HepG2 (cell line): ENCODE measurements around the gene FAR1. TPM values are rescaled to one million over a fixed set of nuclear protein-coding genes. Genes with fewer than 3 reads are reported as not detected.

Experiments used
- ATAC-seq: fragments of 200-7000 bp; cut with Tn5 transposase; 3 replicates; pipeline ENCODE4 v1.9.1; 2020; ENCODE audit warnings: mild to moderate bottlenecking, moderate library complexity
- BruUV-seq: library from RNA; stranded (reverse); fragments of 400-500 nt; replicated peaks from 2 replicates; lab custom pipeline; 2021; lab: Mats Ljungman, UMichigan
- CTCF ChIA-PET: fragments of 300-600 bp; formaldehyde crosslinking; extraction: SDS; loops from one replicate; lab custom pipeline; 2021; ENCODE audit warnings: low total read pairs, inconsistent platforms, low intra/inter-chr PET ratio; lab: Yijun Ruan, JAX
- POLR2A ChIA-PET: fragments of 350-600 bp; sonication (Branson Sonifier 250); formaldehyde crosslinking; loops from one replicate; lab custom pipeline; 2020; ENCODE audit warnings: antibody characterized with exemption, inconsistent platforms; lab: Yijun Ruan, JAX
- DNase-seq: peaks from one replicate; pipeline ENCODE4 v3.0.0-alpha.2; 2015; ENCODE audit warnings: low spot score
- FAIRE-seq: peaks from 3 replicates; lab custom pipeline; 2011; peaks lifted over from hg19 to GRCh38; lab: Jason Lieb, UNC
- H2AFZ ChIP-seq: one replicate; pipeline ENCODE4 v1.6.1; 2011; ENCODE audit warnings: low read length, inconsistent platforms
- H3K27ac ChIP-seq: fragments of 300-600 bp; 3 replicates; pipeline ENCODE4 v1.8.0; 2011; ENCODE audit warnings: mixed run types, mild to moderate bottlenecking, mixed read lengths, low read length, inconsistent platforms; ENCODE audit not compliant: insufficient read depth; ENCODE audit errors: extremely low read length
- H3K27me3 ChIP-seq, 2 experiments: fragments of 200-600 bp in 1 of 2; 2 replicates in 1 of 2; 3 replicates in 1 of 2; pipeline versions ENCODE4 v1.6.0 to v1.8.0; 2011; ENCODE audit warnings: low read length in 2 of 2, mild to moderate bottlenecking in 2 of 2, moderate library complexity in 2 of 2, inconsistent platforms in 1 of 2; ENCODE audit not compliant: insufficient read depth in 2 of 2, control insufficient read depth in 1 of 2
- H3K36me3 ChIP-seq, 2 experiments: fragments of 200-600 bp in 1 of 2; replicated peaks in 1 of 2; 2 replicates in 1 of 2; 3 replicates in 1 of 2; pipeline versions ENCODE4 v1.5.1 to v1.8.0; 2011; ENCODE audit warnings: low read length in 2 of 2, inconsistent platforms in 1 of 2; ENCODE audit not compliant: insufficient read depth in 2 of 2, control insufficient read depth in 1 of 2
- H3K4me1 ChIP-seq: 2 replicates; pipeline ENCODE4 v1.5.1; 2012; ENCODE audit warnings: low read length, inconsistent platforms; ENCODE audit not compliant: insufficient read depth
- H3K4me2 ChIP-seq: 2 replicates; pipeline ENCODE4 v1.6.0; 2011; ENCODE audit warnings: low read depth, low read length, inconsistent platforms
- H3K4me3 ChIP-seq, 3 experiments: fragments of 200-600 bp in 1 of 3; sonication (generic), shearing (Covaris generic) in 1 of 3; replicated peaks in 1 of 3; 2 replicates each; pipeline ENCODE4 v1.5.1; 2011 to 2016; ENCODE audit warnings: low read length in 3 of 3, inconsistent platforms in 2 of 3, low read depth in 2 of 3, mild to moderate bottlenecking in 2 of 3, control low read depth in 1 of 3, mixed read lengths in 1 of 3; ENCODE audit not compliant: insufficient read depth in 1 of 3
- H3K79me2 ChIP-seq: one replicate; pipeline ENCODE4 v1.6.1; 2011; ENCODE audit warnings: low read length, inconsistent platforms; ENCODE audit not compliant: insufficient read depth
- H3K9ac ChIP-seq: 2 replicates; pipeline ENCODE4 v1.6.0; 2011; ENCODE audit warnings: mild to moderate bottlenecking, low read depth, low read length, inconsistent platforms; ENCODE audit not compliant: insufficient read depth
- H3K9me3 ChIP-seq: 2 replicates; pipeline ENCODE4 v1.5.1; 2012; ENCODE audit warnings: mild to moderate bottlenecking, low read length
- H4K20me1 ChIP-seq: 2 replicates; pipeline ENCODE4 v1.6.0; 2011; ENCODE audit warnings: inconsistent platforms, mild to moderate bottlenecking, low read length, moderate library complexity; ENCODE audit not compliant: insufficient read depth
- ARHGAP35 ChIP-seq: sonication (generic); formaldehyde crosslinking; IDR thresholded peaks from 2 replicates; pipeline ENCODE4 v1.9.0; 2022; ENCODE audit warnings: mild to moderate bottlenecking, inconsistent platforms, moderate library complexity, missing genetic modification reagents, borderline replicate concordance
- FOXM1 ChIP-seq: sonication (generic); formaldehyde crosslinking; IDR thresholded peaks from 2 replicates; pipeline ENCODE4 v1.5.0; 2020; ENCODE audit warnings: missing genetic modification reagents
- FOXP1 ChIP-seq, 2 experiments: fragments of 450-650 bp in 1 of 2; IDR thresholded peaks; 2 replicates each; pipeline ENCODE4 v1.6.1; 2017 to 2018; ENCODE audit warnings: antibody characterized with exemption in 1 of 2
- GATA4 ChIP-seq: sonication (generic); IDR thresholded peaks from 2 replicates; pipeline ENCODE4 v1.6.1; 2016; ENCODE audit warnings: antibody characterized with exemption, low read depth, borderline replicate concordance
- GPN1 ChIP-seq: sonication (generic); formaldehyde crosslinking; IDR thresholded peaks from 2 replicates; pipeline ENCODE4 v1.5.1; 2020; ENCODE audit warnings: missing genetic modification reagents, borderline replicate concordance
- GZF1 ChIP-seq: sonication (generic); formaldehyde crosslinking; IDR thresholded peaks from 2 replicates; pipeline ENCODE4 v1.5.1; 2020; ENCODE audit warnings: mild to moderate bottlenecking, missing genetic modification reagents
- JARID2 ChIP-seq: sonication (generic); formaldehyde crosslinking; IDR thresholded peaks from 2 replicates; pipeline ENCODE4 v1.8.1; 2023; ENCODE audit warnings: missing genetic modification reagents, inconsistent platforms; ENCODE audit not compliant: insufficient replicate concordance
- MXD3 ChIP-seq: IDR thresholded peaks from 2 replicates; pipeline ENCODE4 v1.6.1; 2016; ENCODE audit warnings: mild to moderate bottlenecking, missing biosample characterization, missing genetic modification reagents
- NFYC ChIP-seq: IDR thresholded peaks from 2 replicates; pipeline ENCODE4 v1.6.1; 2016; ENCODE audit warnings: missing genetic modification reagents, missing compliant biosample characterization
- NR1H2 ChIP-seq: sonication (generic); formaldehyde crosslinking; IDR thresholded peaks from 2 replicates; pipeline ENCODE4 v1.8.1; 2022; ENCODE audit warnings: low read depth, missing genetic modification reagents, borderline replicate concordance
- PCBP1 ChIP-seq: fragments of 200-400 bp; formaldehyde crosslinking; IDR thresholded peaks from 2 replicates; pipeline ENCODE4 v1.6.1; 2017; ENCODE audit warnings: mild to moderate bottlenecking, low read depth, low read length, borderline replicate concordance
- RXRA ChIP-seq: sonication (generic); formaldehyde crosslinking; IDR thresholded peaks from 2 replicates; pipeline ENCODE4 v1.5.1; 2020; ENCODE audit warnings: missing genetic modification reagents
- TEAD2 ChIP-seq: sonication (generic); formaldehyde crosslinking; IDR thresholded peaks from 2 replicates; pipeline ENCODE4 v1.9.0; 2021; ENCODE audit warnings: missing genetic modification reagents
- ZBTB7A ChIP-seq: sonication (generic); formaldehyde crosslinking; IDR thresholded peaks from 2 replicates; pipeline ENCODE4 v1.8.0; 2022; ENCODE audit warnings: mild to moderate bottlenecking, missing genetic modification reagents
- ZNF10 ChIP-seq: sonication (generic); formaldehyde crosslinking; IDR thresholded peaks from 2 replicates; pipeline ENCODE4 v1.4.0; 2020; ENCODE audit warnings: mild to moderate bottlenecking, low read depth, missing genetic modification reagents, borderline replicate concordance
- ZNF354B ChIP-seq: sonication (generic); formaldehyde crosslinking; IDR thresholded peaks from 2 replicates; pipeline ENCODE4 v1.8.0; 2022; ENCODE audit warnings: mild to moderate bottlenecking, missing genetic modification reagents
- ZNF407 ChIP-seq: sonication (generic); formaldehyde crosslinking; IDR thresholded peaks from one replicate; pipeline ENCODE4 v1.5.1; 2020; ENCODE audit warnings: mild to moderate bottlenecking, missing genetic modification reagents; ENCODE audit errors: not compliant biosample characterization
- ZNF773 ChIP-seq: sonication (generic); formaldehyde crosslinking; IDR thresholded peaks from 2 replicates; pipeline ENCODE4 v1.4.0; 2020; ENCODE audit warnings: missing genetic modification reagents, borderline replicate concordance
- whole genome bisulfite sequencing: methylation state at CpG from one replicate; pipeline ENCODE4 v1.1.6; 2017; ENCODE audit warnings: low lambda C conversion rate; 5-methylcytosine and 5-hydroxymethylcytosine counted together
- in situ Hi-C: cut with HindIII; loops from 2 replicates; pipeline ENCODE4 v1.10.0; 2017; ENCODE audit warnings: low pct_unique_long_range_greater_than_20kb; ENCODE audit not compliant: extremely low pct_ligation_motif_present
- intact Hi-C: fragments of 100-400 bp; cut with micrococcal nuclease; formaldehyde crosslinking; loops from one replicate; pipeline ENCODE4 v1.10.0; 2022; ENCODE audit not compliant: unreplicated experiment
- polyA plus RNA-seq, 8 experiments: library from polyadenylated mRNA; depleted of rRNA in 3 of 8; stranded (reverse) in 7 of 8; unstranded in 1 of 8; fragments of >200 nt; fragmentation: Illumina TruSeq in 4 of 8; extraction: Trizol in 4 of 8; gene quantifications; 2 replicates each; pipeline versions ENCODE4 v1.2.1 to v1.2.3, GENCODE V29; 2011 to 2016; ENCODE audit warnings: low read depth in 4 of 8, missing spikeins in 1 of 8, mixed read lengths in 1 of 8; ENCODE audit not compliant: insufficient read depth in 1 of 8
- total RNA-seq, 5 experiments: library from RNA; depleted of rRNA; stranded (reverse); fragments of >200 nt; fragmentation: Illumina TruSeq; extraction: Trizol; gene quantifications; 2 replicates each; pipeline ENCODE4 v1.2.3, GENCODE V29; 2016; ENCODE audit warnings: low read depth in 1 of 5

The FAR1 gene
- total and polyA plus RNA-seq, 2 of the 13 experiments (the other 11 are each of a cell fraction or from before 2014, with no cell fraction given): 0.40 to 0.95 TPM

GRCh38 chr11:13667795-13668101 is 720 bp upstream of the FAR1 start:
- H3K4me3 ChIP-seq: no peak overlapping the region
- no peak overlapping the region for H2AFZ ChIP-seq
- no TSS peak for BruUV-seq
- H3K9ac ChIP-seq: no peak overlapping the region
- DNase-seq (no peak), ATAC-seq (no peak), FAIRE-seq (no peak)
- H4K20me1 ChIP-seq: no peaks in the 10 kb centered on the region
- ChIA-PET CTCF (no interaction called here), POLR2A (no interaction called here)
- WGBS: 57% methylated on average over 15 of the region's 15 CpGs
- H3K4me1 ChIP-seq: no peaks in the 10 kb centered on the region
- H3K27me3 ChIP-seq: no peaks in the 10 kb centered on the region
- intact Hi-C loops: no loop called here
- TF ChIP-seq GPN1 (CRISPR knock-in tag) (no peak), ZNF773 (CRISPR knock-in tag) (no peak), GATA4 (no peak), RXRA (CRISPR knock-in tag) (no peak), PCBP1 (no peak), NFYC (CRISPR knock-in tag) (no peak), MXD3 (no peak), ZNF354B (CRISPR knock-in tag) (no peak), JARID2 (CRISPR knock-in tag) (no peak), GZF1 (CRISPR knock-in tag) (no peak), ARHGAP35 (no peak), ZNF10 (CRISPR knock-in tag) (no peak), ZNF407 (no peak), NR1H2 (CRISPR knock-in tag) (no peak), FOXP1 (IDR thresholded peaks at IDR 0.05) (no peak), FOXP1 (CRISPR knock-in tag; IDR thresholded peaks at IDR 0.05) (no peak), TEAD2 (CRISPR knock-in tag) (no peak), FOXM1 (CRISPR knock-in tag) (no peak), ZBTB7A (CRISPR knock-in tag) (no peak)
- in situ Hi-C loops: no loop called here
- H3K36me3 ChIP-seq: no peaks in the 10 kb centered on the region
- H3K27ac ChIP-seq: no peak overlapping the region
- H3K9me3 ChIP-seq: no peaks in the 10 kb centered on the region
- H3K79me2 ChIP-seq: no peaks in the 10 kb centered on the region
- no peak overlapping the region for H3K4me2 ChIP-seq
